GM21423 (cell line): ENCODE data around the gene IFNE.

Source experiments
- ATAC-seq: cut with Tn5 transposase; IDR thresholded peaks from one replicate; pipeline ENCODE4 v1.9.1; 2021; ENCODE audit warnings: mild to moderate bottlenecking, moderate library complexity; ENCODE audit not compliant: unreplicated experiment

The IFNE gene, protein sequence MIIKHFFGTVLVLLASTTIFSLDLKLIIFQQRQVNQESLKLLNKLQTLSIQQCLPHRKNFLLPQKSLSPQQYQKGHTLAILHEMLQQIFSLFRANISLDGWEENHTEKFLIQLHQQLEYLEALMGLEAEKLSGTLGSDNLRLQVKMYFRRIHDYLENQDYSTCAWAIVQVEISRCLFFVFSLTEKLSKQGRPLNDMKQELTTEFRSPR

DNA sequence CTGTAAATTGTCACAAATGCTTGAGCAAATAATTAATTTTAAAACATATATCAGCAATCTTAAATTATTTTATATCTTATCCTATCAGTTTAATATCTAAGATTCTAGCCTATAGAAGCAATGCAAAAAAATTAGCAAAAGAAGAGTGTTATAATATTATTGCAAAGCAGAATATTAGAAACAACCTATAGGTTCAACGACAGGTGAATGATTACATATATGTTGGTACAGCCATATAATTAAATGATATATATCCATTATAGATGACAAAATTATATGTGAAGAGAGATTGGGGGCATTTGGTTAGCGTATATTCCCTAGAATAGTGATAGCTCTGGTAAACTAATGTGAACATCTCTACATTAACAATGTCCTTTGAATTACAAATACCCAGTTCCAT is at the start of gene IFNE:
IFNE (minus strand) TSS at position 101 of the 400 bp plus-strand sequence. CDS start 619 bp downstream, outside the sequence.
- no peak for ATAC-seq

DNA sequence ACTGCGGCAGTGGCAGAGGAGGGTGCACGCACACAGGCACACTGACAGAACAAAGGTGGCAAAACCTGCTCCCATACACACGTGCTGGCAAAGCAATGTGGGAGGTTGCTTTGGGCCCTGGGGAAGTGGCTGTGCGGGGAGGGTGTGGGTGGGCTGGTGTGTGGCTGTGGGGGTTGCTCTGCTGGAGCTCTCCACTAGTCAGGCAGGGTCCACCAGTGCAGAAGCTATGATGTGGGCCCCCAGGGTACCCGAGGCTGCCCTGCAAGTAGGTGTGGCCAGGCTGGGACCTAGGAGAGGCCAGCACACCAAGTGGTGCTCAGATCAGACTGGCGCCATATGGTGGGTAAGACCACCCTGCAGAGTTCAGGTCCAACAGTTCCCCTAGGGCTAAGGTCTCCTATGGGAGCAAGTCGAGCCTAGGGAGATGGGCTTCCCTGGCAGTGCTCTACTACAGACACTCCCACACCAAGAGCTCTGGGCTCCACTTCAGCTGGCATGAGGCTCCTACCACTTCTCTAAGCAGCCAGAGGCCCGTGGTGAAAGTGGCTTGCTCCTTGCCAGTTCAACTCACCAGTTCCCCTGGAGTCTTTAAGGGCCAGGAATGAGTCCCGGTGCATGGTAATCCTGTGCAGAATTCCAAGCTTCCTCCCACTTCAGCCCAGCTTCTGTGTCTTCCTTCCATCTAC is 46.2 kb upstream of the IFNE start:
- ATAC-seq: no peak

DNA sequence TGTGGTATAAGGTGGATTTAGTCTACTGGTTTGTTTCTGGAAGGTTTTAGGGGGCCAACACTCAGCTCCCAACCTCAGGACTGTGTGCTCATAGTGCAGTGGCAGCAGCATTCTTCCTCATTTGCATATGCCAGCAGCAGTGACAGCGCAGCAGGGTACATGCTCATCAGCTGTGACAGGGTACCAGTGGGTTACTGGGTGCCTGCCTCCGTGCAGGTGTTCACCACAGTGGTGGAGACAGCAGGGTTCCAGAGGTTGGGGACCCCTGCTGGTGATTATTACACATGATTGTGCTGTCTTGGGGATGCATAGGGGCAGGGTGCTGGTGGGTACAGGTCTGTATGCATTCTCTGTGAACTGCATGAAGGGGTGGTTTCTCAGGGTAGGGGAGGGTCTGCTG is 45.5 kb upstream of the IFNE start:
- no peak for ATAC-seq

DNA sequence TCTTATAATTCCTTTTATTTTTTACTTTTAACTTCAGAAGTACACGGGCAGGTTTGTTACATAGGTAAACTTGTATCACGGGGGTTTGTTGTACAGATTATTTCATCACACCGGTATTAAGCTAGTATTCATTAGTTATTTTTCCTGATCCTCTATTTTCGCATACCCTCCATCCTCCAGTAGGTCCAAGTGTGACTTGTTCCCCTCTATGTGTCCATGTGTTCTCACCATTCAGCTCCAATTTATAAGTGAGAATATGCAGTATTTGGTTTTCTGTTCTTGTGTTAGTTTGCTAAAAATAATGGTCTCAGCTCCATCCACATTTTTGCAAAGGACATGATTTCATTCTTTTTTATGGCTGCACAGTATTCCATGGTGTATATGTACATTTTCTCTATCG is 43.1 kb upstream of the IFNE start:
- ATAC-seq: no peak

DNA sequence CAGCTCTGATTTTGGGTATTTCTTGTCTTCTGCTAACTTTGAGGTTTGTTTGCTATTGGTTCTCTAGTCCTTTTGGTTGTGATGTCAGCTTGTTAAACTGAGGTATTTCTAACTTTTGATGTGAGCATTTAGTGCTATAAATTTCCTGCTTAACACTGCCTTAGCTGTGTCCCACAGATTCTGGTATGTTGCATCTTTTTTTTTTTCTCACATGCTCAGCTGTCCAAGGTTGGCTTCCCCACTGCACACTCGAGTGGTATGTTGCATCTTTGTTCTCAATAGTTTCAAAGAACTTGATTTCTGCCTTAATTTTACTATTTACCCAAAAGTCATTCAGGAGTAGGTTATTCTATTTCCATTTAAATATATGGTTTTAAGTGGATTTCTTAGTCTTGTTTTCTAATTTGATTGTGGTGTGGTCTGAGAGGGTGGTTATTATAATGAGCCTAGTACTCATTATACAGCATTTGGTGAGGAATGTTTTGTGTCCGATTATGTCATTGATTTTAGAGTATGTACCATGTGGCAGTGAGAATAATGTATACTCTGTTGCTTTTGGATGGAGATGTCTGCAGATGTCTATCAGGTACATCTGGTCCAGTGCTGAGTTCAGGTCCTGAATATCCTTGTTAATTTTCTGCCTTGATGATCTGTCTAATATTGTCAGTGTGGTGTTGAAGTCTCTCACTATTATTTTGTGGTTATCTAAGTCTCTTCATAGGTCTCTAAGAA is 42.2 kb upstream of the IFNE start:
- no peak for ATAC-seq

DNA sequence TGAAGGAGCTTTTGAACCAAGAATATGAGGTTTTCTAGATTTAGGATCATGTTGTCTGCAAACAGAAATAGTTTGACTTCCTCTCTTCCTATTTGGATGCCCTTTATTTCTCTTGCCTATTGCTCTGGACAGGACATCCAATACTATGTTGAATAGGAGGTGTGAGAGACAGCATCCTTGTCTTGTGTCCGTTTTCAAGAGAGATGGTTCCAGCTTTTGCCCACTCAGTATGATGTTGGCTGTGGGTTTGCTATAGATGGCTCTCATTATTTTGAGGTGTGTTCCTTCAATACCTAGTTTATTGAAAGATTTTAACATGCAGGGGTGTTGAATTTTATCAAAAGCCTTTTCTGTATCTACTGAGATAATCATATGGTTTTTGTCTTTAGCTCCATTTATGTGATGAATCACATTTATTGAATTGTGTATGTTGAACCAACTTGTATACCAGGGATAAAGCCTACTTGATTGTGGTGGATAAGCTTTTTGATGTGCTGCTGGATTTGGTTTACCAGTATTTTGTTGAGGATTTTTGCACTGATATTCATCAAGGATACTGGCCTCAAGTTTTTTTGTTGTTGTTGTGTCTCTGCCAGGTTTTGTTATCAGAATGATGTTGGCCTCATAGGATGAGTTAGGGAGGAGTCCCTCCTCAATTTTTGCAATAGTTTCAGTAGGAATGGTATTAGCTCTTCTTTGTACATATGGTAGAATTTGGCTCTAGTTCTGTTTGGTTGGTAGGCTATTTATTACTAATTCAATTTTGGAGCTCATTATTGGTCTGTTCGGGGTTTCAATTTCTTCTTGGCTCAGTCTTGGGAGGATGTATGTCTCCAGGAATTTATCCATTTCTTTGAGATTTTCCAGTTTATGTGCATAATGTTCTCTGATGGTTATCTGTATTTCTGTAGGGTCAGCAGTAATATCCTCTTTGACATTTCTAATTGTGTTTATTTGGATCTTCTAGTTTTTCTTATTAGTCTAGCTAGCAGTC is 41.2 kb upstream of the IFNE start:
- no peak for ATAC-seq

DNA sequence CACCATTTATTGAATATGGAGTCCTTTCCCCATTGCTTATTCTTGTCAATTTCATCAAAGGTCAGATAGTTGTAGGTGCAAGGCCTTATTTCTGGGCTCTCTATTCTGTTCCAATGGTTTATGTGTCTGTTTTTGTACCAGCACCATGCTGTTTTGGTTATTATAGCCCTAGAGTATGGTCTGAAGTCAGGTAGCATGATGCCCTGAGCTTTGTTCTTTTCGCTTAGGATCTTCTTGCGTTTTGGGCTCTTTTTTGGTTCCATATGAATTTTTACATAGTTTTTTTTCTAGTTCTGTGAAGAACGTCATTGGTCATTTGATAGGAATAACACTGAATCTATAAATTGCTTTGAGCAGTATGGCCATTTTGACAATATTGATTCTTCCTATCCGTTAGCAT is 40.2 kb upstream of the IFNE start:
- ATAC-seq: no peak

DNA sequence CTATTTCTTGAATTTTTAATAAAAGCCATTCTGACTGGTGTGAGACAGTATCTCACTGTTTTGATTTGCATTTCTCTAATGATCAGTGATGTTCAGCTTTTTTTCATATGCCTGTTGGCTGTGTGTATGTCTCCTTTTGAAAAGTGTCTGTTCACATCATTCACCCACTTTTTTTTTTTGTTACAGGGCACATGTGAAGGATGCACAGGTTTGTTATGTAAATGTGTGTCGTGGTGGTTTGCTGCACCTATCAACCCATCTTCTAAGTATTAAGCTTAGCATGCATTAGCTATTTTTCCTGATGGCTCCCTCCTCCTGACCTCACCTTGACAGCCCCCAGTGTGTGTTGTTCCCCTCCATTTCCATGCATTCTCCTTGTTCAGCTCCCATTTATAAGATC is 39.3 kb upstream of the IFNE start:
- no peak for ATAC-seq

DNA sequence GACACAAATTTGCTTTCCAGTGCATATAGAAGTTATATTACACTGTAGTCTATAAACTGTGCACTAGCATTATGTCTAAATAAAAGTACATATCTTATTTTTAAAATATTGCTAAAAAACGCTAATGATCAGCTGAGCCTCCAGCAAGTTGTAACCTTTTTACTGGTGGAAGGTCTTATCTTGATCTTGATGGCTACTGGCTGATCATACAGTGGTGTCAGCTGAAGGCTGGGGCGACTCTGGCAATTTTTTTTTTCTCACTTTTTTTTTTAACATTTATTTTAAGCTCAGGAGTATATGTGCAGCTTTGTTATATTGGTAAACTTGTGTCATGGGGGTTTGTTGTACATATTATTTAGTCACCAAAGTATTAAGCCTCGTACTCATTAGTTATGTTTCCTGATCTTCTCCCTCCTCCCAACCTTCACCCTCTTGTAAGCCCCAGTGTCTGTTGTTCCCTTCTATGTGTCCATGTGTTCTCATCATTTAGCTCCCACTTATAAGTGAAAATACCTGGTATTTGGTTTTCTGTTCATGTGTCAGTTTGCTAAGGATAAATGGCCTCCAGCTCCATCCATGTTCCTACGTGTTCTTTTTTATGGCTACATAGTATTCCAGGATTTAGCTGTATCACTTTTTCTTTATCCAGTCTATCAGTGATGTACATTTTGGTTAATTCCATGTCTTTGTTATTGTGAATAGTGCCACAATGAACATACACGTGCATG is 38.6 kb upstream of the IFNE start:
- no peak for ATAC-seq

DNA sequence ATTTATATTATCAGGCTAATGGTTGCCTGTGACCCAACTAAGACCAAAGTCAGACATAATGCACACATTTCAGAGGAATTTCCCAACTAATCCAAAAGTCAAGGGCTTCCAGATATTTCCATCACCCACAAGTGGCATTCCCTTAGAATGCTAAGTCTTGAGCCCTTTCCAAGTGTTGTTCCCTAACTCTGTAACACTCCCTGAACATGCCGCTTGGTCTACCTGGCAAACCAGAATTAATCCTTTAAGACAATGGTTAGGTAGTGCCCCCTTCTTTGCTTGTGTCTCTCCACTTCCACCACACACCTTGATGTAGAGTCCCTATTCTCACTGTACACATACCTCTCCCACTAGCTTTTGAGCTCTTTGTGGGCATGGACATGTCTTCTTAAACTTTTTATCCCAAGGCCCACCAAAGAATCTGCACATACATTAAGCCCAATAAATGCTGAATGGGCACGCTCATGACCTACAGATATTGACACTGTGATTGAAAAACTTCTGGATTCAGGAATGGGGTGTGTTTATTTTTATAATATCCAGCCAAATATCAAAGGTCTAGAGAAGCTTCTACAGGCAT is 37.8 kb upstream of the IFNE start:
- no peak for ATAC-seq

DNA sequence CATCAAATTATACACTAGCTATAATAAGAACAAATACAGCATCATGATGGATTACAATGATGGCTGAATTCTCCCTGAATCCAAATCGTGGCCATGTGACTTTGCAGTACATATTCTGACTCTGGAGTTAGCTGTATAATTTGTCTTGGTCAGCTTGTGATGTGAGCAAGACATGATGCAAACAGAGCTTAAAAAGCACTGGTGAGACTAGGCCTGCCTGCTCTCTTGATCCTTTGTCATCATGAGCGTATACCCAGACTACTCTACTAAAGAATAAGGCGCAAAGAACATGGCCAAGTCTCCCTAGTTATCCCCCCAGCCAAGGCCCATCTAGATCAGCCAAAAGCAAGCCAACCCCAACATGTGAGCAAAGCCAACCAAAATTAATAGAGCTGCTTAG is 34.7 kb upstream of the IFNE start:
- ATAC-seq: no peak

DNA sequence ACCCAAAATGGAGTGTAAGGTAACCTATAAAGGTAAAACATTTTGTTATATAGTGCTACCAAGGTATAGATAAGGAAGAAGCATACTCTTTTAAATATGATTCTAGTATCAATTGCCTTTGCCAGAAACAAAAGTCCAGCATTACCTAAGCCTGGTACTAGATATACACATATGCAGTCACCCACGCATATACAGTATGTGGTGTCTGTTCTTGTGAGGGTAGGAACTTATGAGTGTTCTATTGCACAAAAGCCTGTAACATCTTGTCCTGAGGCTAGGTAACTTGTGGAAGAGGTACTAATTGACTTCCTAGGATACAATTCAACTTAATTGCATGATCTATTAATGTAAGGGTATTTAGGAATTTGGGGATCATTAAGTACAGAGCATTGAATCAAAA is 31.3 kb upstream of the IFNE start:
- no peak for ATAC-seq

DNA sequence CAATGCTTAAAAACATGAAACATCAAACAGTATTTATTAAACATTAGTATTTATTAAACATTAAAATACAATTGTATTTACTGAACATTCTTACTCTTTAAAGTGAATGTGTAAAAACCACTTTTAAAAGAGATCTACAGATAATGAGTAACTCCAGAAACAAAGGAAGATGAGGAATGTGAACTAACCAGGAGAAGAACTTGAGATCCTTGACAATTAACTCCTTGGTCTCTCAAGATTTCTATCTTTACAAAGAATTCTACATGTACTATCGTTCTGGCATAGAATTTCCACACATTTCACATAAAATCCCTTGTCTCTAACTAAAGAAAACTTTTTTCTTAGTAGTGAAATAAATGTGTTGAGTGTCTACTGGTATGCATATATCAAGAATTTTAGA is 28.7 kb upstream of the IFNE start:
- ATAC-seq: no peak

DNA sequence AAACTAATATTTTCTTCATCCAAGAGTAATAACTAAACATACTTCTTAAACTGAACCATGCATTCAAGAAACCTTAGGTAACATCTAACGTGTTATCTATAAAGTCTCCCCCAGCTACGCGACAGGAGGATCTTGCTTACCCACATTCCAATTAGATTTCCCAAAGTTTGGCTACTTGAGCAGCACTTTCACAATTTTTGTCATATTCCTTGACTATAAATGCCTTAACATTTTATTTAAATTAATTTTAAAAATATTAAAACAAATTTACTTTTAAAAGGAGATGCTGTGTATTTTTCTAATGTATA is 25.3 kb upstream of the IFNE start:
- ATAC-seq: no peak

DNA sequence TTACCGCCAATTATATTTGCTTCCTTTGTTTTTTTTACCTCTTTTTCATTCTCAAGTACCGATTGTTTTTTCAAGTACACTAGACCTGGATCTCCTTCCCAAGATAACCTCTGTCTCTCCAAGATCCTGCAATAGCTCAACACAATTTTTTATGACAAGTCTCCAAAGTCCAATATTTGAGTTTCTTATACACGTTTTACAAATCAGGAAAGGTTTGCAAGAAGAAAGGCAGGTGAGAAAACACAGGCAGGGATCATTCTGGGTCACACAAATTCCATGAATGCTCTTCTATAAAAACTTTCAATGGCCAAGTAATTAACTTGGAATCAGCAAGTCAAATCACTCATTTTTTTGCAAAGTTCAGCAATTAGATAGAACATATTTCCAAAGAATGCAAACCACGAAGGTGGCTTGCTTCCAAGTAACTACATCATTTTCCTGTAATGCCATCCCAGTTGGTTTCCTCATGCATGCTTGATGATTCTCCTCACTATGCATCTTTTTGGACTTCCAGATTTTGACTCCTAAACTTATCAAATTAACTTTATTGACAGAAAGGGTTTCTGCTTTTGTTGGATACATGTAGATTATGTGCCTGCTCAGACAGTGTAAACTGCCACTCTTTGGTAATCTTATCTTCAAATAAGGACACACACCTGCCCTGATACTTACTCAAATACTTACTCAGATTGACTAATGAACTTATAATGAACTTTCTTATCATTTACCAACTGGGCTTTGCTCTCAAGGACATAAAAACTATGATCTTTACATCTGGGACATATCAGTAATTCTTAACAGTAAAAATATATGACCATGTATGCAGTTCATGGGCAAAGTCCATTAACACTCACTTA is 24.7 kb upstream of the IFNE start:
- no peak for ATAC-seq

DNA sequence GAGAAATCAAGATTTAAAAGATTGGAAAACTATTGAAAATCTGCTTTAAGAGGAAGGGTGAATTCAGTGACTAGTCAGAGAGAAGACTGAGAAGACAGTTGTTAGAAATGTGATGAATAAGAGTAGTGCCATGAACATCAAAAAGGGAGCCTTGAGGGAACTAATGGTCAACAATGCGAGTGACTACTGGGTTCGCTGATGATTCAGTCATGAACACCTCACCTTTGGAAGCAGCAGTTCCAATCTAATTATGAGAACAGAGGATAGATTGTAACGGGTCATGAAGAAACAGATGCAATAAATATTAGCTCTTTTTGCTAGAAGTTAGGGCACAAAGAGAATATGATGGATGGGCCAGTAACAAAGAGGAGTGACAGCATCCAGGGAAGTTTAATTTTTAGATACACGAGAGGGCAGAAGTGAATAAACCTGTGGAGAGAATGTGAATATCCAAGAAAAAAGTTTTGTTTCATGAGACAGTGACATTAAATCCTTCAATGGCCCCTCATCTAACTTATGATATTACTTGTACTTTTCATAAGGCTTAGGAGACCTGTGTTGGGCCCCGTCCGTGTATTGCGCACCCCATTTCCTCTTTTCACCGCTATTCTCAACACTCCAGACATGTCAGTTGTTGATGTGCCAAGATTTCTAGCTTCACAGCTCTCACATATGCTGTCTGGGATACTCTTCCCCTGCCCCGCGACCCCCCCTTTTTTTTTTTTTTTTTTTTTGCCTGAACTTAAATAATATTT is 23.5 kb upstream of the IFNE start:
- no peak for ATAC-seq

DNA sequence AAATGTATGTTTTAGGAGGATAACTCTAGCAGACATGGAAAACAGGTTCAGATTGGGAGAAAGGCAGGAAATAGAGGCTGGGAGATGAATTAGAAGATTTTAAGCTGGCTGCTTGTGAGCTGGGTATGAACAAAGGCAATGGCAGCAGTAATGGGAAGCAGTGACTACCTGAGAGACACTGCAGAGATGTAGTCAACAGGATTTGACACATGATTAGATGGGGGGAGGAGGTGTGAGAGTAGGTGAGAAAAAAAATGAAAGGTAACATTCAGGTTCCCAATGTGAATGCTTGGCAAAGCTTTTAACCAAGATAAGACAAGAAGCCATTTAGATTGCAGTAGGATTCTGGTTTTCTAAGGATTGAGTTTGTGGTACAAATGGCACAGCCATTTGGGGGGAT is 22.8 kb upstream of the IFNE start:
- no peak for ATAC-seq

DNA sequence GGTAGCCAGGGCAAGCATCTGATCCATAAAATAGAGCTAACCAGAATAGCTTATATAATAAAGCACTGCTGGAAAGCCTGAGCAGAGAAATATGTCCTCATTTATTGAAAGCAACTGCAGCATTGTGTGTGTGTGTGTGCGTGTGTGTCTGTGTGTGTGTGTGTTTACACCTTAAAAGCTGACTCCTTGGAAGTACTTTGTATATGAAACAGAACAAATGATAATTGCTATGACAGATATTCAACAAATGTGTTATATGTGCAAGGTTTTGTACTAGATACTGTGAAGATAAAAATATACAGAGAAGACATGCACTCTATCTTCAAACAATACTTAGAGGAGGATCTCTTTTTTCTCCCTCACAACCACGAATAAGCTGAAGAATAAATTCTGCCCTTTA is 22.0 kb upstream of the IFNE start:
- ATAC-seq: no peak

DNA sequence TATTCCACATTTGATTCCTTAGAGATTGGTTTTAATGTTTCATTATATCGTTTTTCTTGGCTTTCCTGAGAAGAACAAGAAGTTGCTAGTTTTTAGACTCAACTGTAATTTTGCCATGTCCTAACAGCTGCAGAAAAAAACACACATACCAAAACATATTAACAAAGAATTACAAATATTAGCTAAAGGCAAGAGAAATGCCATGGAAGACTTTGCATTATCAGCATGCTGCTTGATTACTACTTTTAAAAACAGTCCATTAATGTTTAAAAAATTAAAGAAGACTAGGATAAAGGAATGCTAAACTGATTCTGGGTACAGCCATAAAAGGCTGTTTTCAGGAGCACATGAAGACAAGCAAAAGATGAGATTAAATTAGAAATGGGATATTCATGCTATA is 20.5 kb upstream of the IFNE start:
- no peak for ATAC-seq
